ENCODE measurements around the gene PTBP1.

Gene PTBP1

GRCh38 chr19:787536-787935 is 9.7 kb upstream of the PTBP1 start:
- no peaks in the 10 kb centered on the region for H3K9me3 ChIP-seq (ENCODE audit: control insufficient read depth in 2 of 2, low read length in 2 of 2)
- H3K9ac ChIP-seq (ENCODE audit: low read depth in 1 of 2, low read length in 2 of 2): no peak overlapping the region
- H3K27me3 ChIP-seq (ENCODE audit: control insufficient read depth in 2 of 2, insufficient read depth in 2 of 2, low read length in 2 of 2): peaks cover 0 to 7% of the 10 kb centered on the region in 2 donors
- H3K4me3 ChIP-seq (ENCODE audit: low read length in 2 of 2): no peak overlapping the region
- peaks cover 0 to 5% of the 10 kb centered on the region in 2 donors for H3K4me1 ChIP-seq (ENCODE audit: control insufficient read depth in 2 of 2, insufficient read depth in 2 of 2, low read length in 2 of 2)
- no peak overlapping the region for H3K27ac ChIP-seq (ENCODE audit: low read depth in 2 of 2, low read length in 2 of 2)
- no peaks in the 10 kb centered on the region for H3K36me3 ChIP-seq (ENCODE audit: control insufficient read depth in 2 of 2, insufficient read depth in 2 of 2, low read length in 2 of 2)

GRCh38 chr19:788686-788982 is 8.6 kb upstream of the PTBP1 start:
- H3K4me3 ChIP-seq (ENCODE audit: low read length in 2 of 2): no peak overlapping the region
- peaks cover 0 to 2% of the 10 kb centered on the region in 2 donors for H3K4me1 ChIP-seq (ENCODE audit: control insufficient read depth in 2 of 2, insufficient read depth in 2 of 2, low read length in 2 of 2)
- no peak overlapping the region for H3K27ac ChIP-seq (ENCODE audit: low read depth in 2 of 2, low read length in 2 of 2)
- no peaks in the 10 kb centered on the region for H3K9me3 ChIP-seq (ENCODE audit: control insufficient read depth in 2 of 2, low read length in 2 of 2)
- no peak overlapping the region for H3K9ac ChIP-seq (ENCODE audit: low read depth in 1 of 2, low read length in 2 of 2)
- no peaks in the 10 kb centered on the region for H3K36me3 ChIP-seq (ENCODE audit: control insufficient read depth in 2 of 2, insufficient read depth in 2 of 2, low read length in 2 of 2)
- no peaks in the 10 kb centered on the region for H3K27me3 ChIP-seq (ENCODE audit: control insufficient read depth in 2 of 2, insufficient read depth in 2 of 2, low read length in 2 of 2)

- Histone ChIP-seq H3K9me3 (ENCODE audit: control insufficient read depth in 2 of 2, low read length in 2 of 2) (no peaks in the 10 kb centered on the region), H3K4me1 (ENCODE audit: control insufficient read depth in 2 of 2, insufficient read depth in 2 of 2, low read length in 2 of 2) (peaks cover 0 to 2% of the 10 kb centered on the region in 2 donors), H3K9ac (ENCODE audit: low read depth in 1 of 2, low read length in 2 of 2) (peak overlapping the region in 1 of 2 donors; percentile 4), H3K36me3 (ENCODE audit: control insufficient read depth in 2 of 2, insufficient read depth in 2 of 2, low read length in 2 of 2) (no peaks in the 10 kb centered on the region), H3K4me3 (ENCODE audit: low read length in 2 of 2) (no peak overlapping the region), H3K27me3 (ENCODE audit: control insufficient read depth in 2 of 2, insufficient read depth in 2 of 2, low read length in 2 of 2) (no peaks in the 10 kb centered on the region), H3K27ac (ENCODE audit: low read depth in 2 of 2, low read length in 2 of 2) (peak overlapping the region; percentile 0 to 23)
Observed at GRCh38 chr19:788983-789700, 8.1 kb upstream of the PTBP1 start.

- Histone ChIP-seq H3K9ac (ENCODE audit: low read depth in 1 of 2, low read length in 2 of 2) (peak overlapping the region in 1 of 2 donors; percentile 4), H3K4me3 (ENCODE audit: low read length in 2 of 2) (no peak overlapping the region), H3K9me3 (ENCODE audit: control insufficient read depth in 2 of 2, low read length in 2 of 2) (no peaks in the 10 kb centered on the region), H3K27me3 (ENCODE audit: control insufficient read depth in 2 of 2, insufficient read depth in 2 of 2, low read length in 2 of 2) (no peaks in the 10 kb centered on the region), H3K4me1 (ENCODE audit: control insufficient read depth in 2 of 2, insufficient read depth in 2 of 2, low read length in 2 of 2) (peaks cover 0 to 2% of the 10 kb centered on the region in 2 donors), H3K36me3 (ENCODE audit: control insufficient read depth in 2 of 2, insufficient read depth in 2 of 2, low read length in 2 of 2) (no peaks in the 10 kb centered on the region), H3K27ac (ENCODE audit: low read depth in 2 of 2, low read length in 2 of 2) (no peak overlapping the region)
Observed at GRCh38 chr19:789701-790060, 7.6 kb upstream of the PTBP1 start.

GRCh38 chr19:791007-791566 is 6.2 kb upstream of the PTBP1 start:
- peaks cover 2% of the 10 kb centered on the region in 2 donors for H3K4me1 ChIP-seq (ENCODE audit: control insufficient read depth in 2 of 2, insufficient read depth in 2 of 2, low read length in 2 of 2)

GRCh38 chr19:791567-792305 is 5.5 kb upstream of the PTBP1 start:
- Histone ChIP-seq H3K4me3 (ENCODE audit: low read length in 2 of 2) (no peak overlapping the region), H3K36me3 (ENCODE audit: control insufficient read depth in 2 of 2, insufficient read depth in 2 of 2, low read length in 2 of 2) (no peaks in the 10 kb centered on the region), H3K27ac (ENCODE audit: low read depth in 2 of 2, low read length in 2 of 2) (no peak overlapping the region), H3K27me3 (ENCODE audit: control insufficient read depth in 2 of 2, insufficient read depth in 2 of 2, low read length in 2 of 2) (no peaks in the 10 kb centered on the region), H3K9me3 (ENCODE audit: control insufficient read depth in 2 of 2, low read length in 2 of 2) (no peaks in the 10 kb centered on the region), H3K4me1 (ENCODE audit: control insufficient read depth in 2 of 2, insufficient read depth in 2 of 2, low read length in 2 of 2) (peaks cover 2 to 7% of the 10 kb centered on the region in 2 donors), H3K9ac (ENCODE audit: low read depth in 1 of 2, low read length in 2 of 2) (no peak overlapping the region)

More at GRCh38 chr19:791007-791566, 6.2 kb upstream of the PTBP1 start:
- Histone ChIP-seq H3K9me3 (ENCODE audit: control insufficient read depth in 2 of 2, low read length in 2 of 2) (no peaks in the 10 kb centered on the region), H3K9ac (ENCODE audit: low read depth in 1 of 2, low read length in 2 of 2) (no peak overlapping the region), H3K27ac (ENCODE audit: low read depth in 2 of 2, low read length in 2 of 2) (no peak overlapping the region), H3K36me3 (ENCODE audit: control insufficient read depth in 2 of 2, insufficient read depth in 2 of 2, low read length in 2 of 2) (no peaks in the 10 kb centered on the region), H3K27me3 (ENCODE audit: control insufficient read depth in 2 of 2, insufficient read depth in 2 of 2, low read length in 2 of 2) (no peaks in the 10 kb centered on the region), H3K4me3 (ENCODE audit: low read length in 2 of 2) (no peak overlapping the region)

GRCh38 chr19:792306-792885 is 4.9 kb upstream of the PTBP1 start:
- no peak overlapping the region for H3K27ac ChIP-seq (ENCODE audit: low read depth in 2 of 2, low read length in 2 of 2)
- H3K4me1 ChIP-seq (ENCODE audit: control insufficient read depth in 2 of 2, insufficient read depth in 2 of 2, low read length in 2 of 2): peaks cover 2 to 7% of the 10 kb centered on the region in 2 donors
- H3K36me3 ChIP-seq (ENCODE audit: control insufficient read depth in 2 of 2, insufficient read depth in 2 of 2, low read length in 2 of 2): no peaks in the 10 kb centered on the region
- H3K4me3 ChIP-seq (ENCODE audit: low read length in 2 of 2): no peak overlapping the region
- no peaks in the 10 kb centered on the region for H3K27me3 ChIP-seq (ENCODE audit: control insufficient read depth in 2 of 2, insufficient read depth in 2 of 2, low read length in 2 of 2)
- H3K9me3 ChIP-seq (ENCODE audit: control insufficient read depth in 2 of 2, low read length in 2 of 2): no peaks in the 10 kb centered on the region
- no peak overlapping the region for H3K9ac ChIP-seq (ENCODE audit: low read depth in 1 of 2, low read length in 2 of 2)

- Histone ChIP-seq H3K4me1 (ENCODE audit: control insufficient read depth in 2 of 2, insufficient read depth in 2 of 2, low read length in 2 of 2) (peaks cover 2 to 14% of the 10 kb centered on the region in 2 donors), H3K27me3 (ENCODE audit: control insufficient read depth in 2 of 2, insufficient read depth in 2 of 2, low read length in 2 of 2) (no peaks in the 10 kb centered on the region), H3K9me3 (ENCODE audit: control insufficient read depth in 2 of 2, low read length in 2 of 2) (no peaks in the 10 kb centered on the region), H3K4me3 (ENCODE audit: low read length in 2 of 2) (no peak overlapping the region), H3K36me3 (ENCODE audit: control insufficient read depth in 2 of 2, insufficient read depth in 2 of 2, low read length in 2 of 2) (peaks cover 0 to 3% of the 10 kb centered on the region in 2 donors), H3K9ac (ENCODE audit: low read depth in 1 of 2, low read length in 2 of 2) (no peak overlapping the region), H3K27ac (ENCODE audit: low read depth in 2 of 2, low read length in 2 of 2) (no peak overlapping the region)
Observed at GRCh38 chr19:793806-794205, 3.4 kb upstream of the PTBP1 start.

- Histone ChIP-seq H3K9ac (ENCODE audit: low read depth in 1 of 2, low read length in 2 of 2) (peak overlapping the region in 1 of 2 donors; percentile 44), H3K4me3 (ENCODE audit: low read length in 2 of 2) (no peak overlapping the region), H3K27ac (ENCODE audit: low read depth in 2 of 2, low read length in 2 of 2) (peak overlapping the region in 1 of 2 donors; percentile 5), H3K9me3 (ENCODE audit: control insufficient read depth in 2 of 2, low read length in 2 of 2) (no peaks in the 10 kb centered on the region), H3K27me3 (ENCODE audit: control insufficient read depth in 2 of 2, insufficient read depth in 2 of 2, low read length in 2 of 2) (no peaks in the 10 kb centered on the region), H3K4me1 (ENCODE audit: control insufficient read depth in 2 of 2, insufficient read depth in 2 of 2, low read length in 2 of 2) (peaks cover 11 to 27% of the 10 kb centered on the region in 2 donors), H3K36me3 (ENCODE audit: control insufficient read depth in 2 of 2, insufficient read depth in 2 of 2, low read length in 2 of 2) (peaks cover 4 to 6% of the 10 kb centered on the region in 2 donors)
Observed at GRCh38 chr19:795073-795611, 2.1 kb upstream of the PTBP1 start.
